Measurements from ENCODE around the gene TUBA4B. TPM values are rescaled to one million over a fixed set of nuclear protein-coding genes. Genes with fewer than 3 reads are reported as not detected.
"Not testable (repeated sequence)": the region's sequence is repeated elsewhere in the genome, so short reads cannot be mapped to it uniquely, and the experiment has no call there.

Gene TUBA4B
- total RNA-seq, 1 experiment from 2014 or later, result not detected

DNA sequence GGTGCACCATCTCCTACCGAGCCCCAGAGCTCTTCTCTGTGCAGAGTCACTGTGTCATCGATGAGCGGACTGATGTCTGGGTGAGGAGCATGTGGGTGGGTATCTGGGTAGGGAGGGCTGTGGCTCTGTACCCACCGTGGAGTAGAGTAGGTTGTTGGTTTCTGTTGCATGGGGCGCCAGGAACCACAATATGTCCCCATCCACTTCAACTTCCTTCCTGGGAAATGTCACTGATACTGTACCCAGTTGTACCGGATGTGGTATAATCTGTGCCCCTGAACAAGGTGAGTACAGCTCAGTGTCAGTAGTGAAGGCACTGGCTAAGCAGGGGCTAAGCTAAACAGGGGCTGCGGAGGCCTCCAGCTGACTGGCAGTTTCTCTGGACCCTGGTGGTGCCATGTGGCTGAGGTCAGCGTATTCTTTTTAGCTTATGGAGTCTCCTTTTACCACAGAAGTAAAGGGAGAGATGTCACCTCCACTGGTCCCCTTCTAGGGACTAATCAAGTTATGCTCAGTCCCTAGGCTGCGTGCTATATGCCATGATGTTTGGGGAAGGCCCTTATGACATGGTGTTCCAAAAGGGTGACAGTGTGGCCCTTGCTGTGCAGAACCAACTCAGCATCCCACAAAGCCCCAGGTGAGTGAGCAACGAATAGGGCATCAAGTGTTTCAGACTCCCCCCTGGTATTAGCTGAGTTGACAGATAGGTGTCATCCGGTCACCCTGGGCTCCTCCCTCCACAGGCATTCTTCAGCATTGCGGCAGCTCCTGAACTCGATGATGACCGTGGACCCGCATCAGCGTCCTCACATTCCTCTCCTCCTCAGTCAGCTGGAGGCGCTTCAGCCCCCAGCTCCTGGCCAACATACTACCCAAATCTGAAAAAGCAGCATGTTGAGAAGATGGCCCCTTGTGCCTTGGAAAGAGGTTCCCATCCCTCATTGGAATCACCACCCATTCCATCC lies 5.1 kb upstream of the TUBA4B start:
- no peak for DNase-seq (ENCODE audit: low read depth)

DNA sequence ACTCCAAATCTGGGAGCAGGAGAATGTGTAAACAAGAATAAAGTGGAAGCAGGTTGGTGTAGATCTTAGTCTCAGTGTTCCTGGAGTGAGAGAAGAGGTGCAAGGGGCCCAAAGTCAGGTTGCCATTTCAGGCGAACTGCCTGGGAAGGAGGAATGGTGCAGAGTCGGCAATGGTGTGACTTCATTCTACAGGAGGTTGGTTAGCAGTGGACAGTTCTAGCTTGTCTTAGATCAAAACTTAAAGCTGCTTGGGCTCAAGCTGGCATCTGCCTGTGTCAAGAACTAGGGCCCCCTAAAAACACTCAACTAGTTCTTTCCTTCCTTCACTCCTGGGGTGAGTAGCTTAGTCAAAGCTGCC lies 4.2 kb upstream of the TUBA4B start:
- DNase-seq (ENCODE audit: low read depth), result no peak

DNA sequence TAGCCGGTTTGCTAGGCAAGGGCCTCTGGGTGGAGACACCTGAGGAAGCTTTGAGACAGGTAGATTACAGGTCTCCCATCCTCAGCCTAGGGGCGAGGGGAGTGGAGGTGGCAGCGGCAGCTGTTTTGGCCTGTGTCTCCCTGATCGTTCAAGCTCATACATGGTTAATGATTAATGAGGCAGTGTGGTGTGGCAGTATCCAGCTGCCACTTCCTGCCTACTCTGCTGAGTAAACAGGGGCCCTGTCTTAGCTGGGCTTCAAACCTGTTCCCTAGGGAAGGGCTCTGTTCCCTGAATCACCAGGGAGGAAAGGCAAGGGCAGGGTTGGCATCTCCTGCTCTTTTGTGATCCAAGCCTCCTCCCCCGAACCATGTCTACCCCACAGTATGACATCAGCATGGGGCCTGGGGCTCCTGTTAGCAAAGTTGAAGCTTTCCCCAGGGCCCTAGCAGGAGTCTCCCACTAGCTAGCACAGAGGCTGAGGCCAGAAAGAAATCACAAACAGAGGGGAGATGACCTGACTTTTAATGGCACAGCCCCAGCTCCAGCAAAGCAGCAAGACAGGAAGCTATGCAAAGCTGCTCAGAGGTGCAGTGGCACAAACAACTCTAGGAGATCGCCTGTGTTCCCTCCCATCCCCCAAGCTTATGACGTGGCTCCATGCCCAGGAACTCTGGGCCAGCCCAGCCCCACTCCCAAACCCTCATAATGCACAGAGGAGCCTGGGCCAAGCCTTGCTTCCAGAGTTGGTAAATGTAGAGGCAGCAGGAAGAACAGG lies 3.7 kb upstream of the TUBA4B start:
- peak; percentile 98 for DNase-seq (ENCODE audit: low read depth)

DNA sequence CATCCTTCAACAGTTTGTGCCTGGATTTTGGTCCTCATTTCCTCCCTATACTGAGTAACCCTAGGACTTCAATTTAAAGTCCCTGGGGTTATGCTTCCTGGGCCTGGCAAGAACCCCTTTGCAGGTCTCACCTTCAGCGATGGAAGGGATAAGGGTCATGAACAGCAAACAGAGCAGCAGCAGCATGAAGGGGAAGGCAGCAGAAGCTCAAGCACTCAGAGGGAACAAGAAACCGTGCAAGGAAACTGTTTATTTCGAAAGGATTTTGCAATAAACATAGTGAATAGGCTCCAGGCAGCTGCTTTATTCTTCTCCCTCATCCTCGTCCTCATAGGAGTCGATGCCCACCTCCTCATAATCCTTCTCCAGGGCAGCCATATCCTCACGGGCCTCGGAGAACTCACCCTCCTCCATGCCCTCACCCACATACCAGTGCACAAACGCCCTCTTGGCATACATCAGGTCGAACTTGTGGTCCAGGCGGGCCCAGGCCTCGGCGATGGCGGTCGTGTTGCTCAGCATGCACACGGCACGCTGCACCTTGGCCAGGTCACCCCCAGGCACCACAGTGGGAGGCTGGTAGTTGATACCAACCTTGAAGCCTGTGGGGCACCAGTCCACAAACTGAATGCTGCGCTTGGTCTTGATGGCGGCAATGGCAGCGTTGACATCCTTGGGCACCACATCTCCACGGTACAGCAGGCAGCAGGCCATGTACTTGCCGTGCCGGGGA lies 2.8 kb upstream of the TUBA4B start:
- no peak for DNase-seq (ENCODE audit: low read depth)

DNA sequence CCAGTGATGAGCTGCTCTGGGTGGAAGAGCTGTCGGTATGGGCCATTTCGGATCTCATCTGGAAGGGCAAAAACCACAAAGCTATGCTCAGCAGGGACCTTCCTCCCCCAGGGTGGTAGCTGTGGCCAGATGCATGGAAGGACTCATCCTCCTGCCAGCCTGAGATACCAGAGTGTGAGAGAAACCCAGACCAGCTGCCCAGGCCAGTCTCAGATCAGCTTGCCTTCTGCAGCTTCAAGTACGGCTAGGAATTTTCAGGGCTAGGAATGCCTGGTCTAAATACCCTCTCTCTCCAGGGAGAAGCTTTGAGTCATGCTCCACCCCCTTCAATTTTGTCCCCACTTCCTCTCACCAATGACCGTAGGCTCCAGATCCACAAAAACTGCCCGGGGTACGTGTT lies 1.4 kb upstream of the TUBA4B start:
- peak; percentile 98 for DNase-seq (ENCODE audit: low read depth)

DNA sequence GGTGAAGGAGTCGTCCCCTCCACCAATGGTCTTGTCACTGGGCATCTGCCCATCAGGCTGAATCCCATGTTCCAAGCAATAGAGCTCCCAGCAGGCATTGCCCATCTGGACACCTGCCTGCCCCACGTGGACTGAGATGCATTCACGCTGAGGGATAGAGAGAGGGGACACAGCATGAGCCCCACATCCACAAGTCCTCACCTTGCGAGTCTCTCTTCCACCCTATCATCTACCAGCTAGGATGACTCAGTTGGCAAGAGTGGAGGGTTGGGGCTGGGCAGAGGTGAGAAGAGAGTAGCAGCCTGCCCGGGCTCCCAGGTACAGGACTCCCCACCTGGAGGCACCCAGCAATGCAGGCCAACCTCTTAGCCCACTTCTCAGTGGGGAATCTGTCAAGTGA lies 959 bp upstream of the TUBA4B start:
- no peak for DNase-seq (ENCODE audit: low read depth)

DNA sequence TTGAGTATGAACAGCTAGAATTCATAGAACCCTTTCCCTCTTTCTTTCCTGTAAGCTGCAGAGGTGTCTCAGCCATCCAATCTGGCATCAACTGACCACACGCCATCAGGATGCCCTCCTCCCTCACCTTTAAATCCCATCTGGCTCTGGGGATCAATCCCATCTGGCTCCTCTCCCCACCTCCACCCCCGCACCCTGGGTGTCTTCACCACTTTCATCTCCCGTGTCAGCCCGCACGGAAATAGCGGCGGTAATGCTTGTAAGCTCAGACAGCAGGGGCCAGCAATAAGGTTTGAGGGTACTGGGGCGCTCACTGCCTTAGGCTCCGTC lies 508 bp upstream of the TUBA4B start:
- peak; percentile 18 for DNase-seq (ENCODE audit: low read depth)

DNA sequence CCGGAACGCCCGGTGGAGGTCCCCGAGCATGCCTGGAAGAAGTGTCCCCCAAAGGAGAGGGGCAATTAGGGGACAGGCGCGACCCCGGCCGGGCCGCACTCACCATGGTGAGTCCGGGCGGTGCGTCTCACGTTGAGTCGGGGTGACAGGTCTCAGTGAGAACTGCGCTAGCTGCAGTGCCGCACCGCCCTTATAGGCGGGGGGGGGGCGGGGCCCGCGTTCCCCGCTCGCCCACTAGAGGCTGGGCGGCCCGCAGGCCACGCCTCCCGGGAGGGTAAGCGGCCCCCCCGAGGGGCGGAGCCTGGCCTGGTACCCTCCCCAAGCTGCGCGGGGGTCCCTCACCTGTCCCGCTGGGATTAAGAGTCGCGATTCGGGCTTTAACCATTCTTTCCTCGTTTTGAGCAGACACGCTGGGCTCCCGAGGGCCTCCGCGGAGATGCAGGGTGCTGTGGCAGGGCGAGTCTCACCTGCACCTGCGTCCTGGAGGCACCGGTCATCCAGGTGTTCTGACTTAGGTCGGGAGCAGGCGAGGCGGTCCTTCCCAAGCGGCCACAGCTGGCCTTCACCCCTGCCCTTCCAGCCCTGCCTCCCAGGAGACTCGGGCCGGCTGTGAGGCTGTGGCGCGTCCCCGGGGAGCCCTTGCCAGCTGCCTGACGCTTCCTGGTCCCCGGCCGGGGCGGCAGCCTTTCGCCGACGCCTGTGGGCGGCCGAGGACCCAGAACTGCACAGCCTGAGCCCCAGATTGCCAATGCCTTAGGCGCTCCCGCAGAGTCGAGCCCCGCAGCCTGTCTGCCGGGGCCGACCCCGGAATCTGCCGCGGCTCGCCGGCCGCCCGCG lies 928 bp downstream of the TUBA4B start, which contains the start of gene TUBA4A:
TUBA4A (minus strand) TSS at position 166 of the 837 bp plus-strand sequence; CDS start at position 106, 60 bp downstream.
- peak; percentile 71 for DNase-seq (ENCODE audit: low read depth)

DNA sequence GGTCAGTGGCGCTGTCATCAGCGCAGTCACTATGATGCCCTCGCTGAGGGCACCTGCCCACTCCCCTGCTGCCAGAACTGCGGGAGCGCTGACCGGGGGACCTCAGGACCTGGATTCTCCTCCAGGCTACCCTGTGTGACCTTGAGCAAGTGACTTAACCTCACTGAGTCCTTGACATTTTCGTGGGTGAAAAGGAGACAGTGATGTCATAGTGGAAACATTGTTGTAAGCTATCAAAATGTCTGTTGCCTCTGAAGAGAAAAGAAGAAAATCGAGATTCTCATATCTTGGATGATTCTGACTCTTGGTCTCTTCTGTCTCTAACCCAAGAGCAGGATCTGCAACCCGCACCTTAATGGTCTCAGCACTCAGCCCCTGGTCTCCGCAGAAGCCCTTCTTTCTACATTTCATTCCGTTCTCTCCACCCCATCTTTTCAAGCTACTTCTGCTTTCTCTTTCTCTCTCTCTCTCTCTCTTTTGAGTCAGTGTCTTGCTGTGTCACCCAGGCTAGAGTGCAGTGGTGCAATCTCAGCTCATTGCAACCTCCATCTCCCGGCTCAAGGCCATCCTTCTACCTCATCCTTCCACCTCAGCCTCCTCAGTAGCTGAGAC lies 1.7 kb downstream of the TUBA4B start:
- DNase-seq (ENCODE audit: low read depth), result no peak

DNA sequence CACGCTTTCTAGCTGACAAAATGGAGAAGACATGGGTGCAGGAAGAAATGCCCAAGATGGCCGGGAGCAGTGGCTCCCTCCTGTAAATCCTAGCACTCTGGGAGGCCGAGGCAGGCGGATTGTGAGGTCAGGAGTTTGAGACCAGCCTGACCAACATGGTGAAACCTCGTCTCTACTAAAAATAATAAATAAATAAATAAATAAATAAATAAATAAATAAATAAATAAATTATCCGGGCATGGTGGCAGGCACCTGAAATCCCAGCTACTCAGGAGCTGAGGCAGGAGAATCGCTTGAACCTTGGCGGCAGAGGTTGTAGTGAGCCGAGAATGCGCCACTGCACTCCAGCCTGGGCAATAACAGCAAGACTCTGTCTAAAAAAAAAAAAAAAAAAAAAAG lies 5.9 kb downstream of the TUBA4B start:
- not testable (repeated sequence) for DNase-seq (ENCODE audit: low read depth)

DNA sequence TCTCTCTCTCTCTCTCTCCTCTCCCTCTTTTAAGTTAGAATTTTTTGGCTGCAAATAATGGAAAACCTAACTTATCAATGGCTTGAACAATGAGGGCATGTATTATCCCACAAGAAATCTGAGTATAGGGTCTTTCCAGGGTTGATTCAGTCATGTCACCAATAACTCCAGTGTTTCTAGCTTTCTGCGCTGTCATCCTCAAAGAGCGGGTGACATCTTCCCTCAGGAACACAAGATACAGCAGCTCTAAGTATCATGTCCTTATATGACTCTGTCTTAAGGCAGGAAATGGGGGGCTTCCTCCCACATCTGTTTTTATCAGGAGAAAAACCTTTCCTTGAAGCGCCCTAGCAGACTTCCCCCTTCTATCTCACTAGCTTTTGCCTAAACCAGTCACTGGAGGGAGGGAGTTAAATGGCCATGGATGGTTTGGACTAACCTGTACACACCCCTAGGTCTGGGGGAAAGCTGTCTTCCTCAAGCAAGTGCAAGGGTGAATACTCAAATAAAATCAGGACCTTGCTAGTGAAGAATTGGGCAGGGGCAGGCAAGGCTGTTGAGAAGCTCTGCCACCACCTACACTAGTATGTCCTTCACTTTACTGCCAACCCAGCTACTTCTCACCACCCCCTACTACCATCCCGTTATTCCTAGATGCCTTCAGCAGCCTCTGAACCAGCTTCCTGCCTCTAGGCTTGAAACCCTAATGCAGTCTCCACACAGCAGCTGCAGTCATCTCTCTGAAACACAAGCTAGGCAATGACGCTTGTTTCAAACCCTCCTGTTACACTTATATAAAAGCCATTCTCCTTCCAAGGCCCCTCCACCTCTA lies 8.2 kb downstream of the TUBA4B start:
- DNase-seq (ENCODE audit: low read depth), result no peak

DNA sequence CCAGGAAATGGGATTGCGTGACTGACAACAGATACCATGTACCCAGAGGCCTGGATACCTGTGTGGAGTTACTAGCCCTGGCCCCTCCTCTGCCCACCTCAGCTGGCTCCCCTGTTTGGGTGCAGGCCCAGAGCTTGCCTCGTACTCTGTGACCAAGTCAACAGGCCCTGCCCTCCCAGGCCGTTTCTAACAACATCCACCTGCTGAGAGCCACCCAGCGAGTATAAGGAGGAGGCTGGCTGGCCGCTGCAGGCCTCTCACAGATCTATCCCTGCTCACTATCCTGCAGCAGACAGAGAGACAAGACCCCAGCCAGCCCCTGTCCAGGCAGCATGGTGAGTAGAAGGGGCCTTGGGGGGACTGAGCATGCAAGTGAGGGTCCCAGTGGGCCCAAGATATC lies 13.2 kb downstream of the TUBA4B start:
- no peak for DNase-seq (ENCODE audit: low read depth)

DNA sequence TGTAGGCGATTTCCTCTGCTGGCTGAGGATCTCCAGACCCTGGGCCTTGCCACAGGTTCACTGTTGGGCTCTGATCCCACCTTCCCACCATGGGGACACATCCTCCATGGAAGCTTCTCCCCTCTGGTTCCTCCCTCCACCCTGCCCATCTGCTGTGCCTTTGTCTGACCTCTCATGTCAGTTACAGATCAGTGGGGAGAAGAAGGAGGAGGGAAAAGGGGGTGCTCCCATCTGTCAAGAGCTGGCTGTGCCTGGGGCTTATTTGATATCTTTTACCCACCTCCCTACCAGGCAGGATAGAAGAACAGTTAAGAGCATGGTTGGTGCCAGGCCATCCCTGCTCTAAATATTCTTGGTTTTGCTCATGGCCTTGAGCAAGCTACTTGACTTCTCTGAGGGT lies 13.8 kb downstream of the TUBA4B start:
- no peak for DNase-seq (ENCODE audit: low read depth)

DNA sequence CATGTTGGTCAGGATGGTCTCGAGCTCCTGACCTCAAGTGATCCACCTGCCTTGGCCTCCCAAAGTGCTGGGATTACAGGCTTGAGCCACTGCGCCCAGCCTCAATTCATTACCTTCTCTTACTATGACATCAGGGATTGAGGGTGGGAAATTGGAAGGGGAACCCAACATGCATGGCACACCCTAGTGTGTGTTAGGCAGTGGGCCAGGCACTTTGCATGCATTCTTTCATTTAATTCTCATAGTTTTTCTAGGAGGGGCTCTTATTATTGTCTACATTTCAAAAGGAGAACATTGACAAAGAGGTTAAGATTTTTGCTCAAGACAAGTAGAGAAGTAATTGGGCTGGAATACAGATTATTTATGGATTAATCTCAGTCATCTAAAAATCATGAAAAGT lies 15.3 kb downstream of the TUBA4B start:
- DNase-seq (ENCODE audit: low read depth), result no peak

DNA sequence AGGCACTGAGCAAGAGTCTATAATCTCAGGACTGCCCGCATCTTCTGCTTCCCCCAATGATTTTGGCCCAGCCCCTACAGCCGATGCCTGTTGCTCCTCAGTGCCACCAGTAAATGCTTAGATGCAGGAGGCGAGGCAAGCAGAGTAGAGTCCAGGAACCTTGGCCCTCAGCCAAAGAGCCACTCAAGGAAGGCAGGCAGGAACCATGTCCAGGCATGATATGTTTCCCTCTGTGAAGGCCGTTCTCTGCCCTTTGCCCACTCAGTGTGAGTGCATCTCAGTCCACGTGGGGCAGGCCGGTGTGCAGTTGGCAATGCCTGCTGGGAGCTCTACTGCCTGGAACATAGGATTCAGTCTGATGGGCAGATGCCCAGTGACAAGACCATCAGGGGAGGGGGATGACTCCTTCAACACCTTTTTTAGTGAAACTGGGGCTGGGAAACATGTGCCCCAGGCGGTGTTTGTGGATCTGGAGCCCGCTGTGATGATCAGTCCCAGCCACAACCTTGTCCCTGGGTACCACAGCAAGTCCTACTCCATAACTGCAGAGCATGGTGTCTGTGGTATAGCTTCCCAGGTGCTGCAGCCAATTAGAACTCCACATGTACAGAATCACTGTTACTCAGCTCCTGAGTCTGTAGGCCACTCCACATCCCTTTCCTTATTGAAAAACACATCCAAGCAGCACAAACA lies 16.5 kb downstream of the TUBA4B start:
- DNase-seq (ENCODE audit: low read depth), result no peak

DNA sequence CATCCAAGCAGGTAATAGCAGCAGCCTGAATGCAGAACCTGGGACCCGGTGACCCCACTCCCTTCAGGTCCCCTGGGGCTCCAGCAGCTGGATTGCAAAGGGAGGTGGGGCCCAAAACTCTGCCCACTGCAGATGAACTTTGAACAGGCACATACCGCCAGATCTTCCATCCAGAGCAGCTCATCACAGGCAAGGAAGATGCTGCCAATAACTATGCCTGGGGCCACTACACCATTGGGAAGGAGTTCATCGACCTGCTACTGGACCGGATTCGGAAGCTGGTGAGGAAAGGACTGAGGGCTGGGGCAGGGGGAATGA lies 17.0 kb downstream of the TUBA4B start:
- no peak for DNase-seq (ENCODE audit: low read depth)

DNA sequence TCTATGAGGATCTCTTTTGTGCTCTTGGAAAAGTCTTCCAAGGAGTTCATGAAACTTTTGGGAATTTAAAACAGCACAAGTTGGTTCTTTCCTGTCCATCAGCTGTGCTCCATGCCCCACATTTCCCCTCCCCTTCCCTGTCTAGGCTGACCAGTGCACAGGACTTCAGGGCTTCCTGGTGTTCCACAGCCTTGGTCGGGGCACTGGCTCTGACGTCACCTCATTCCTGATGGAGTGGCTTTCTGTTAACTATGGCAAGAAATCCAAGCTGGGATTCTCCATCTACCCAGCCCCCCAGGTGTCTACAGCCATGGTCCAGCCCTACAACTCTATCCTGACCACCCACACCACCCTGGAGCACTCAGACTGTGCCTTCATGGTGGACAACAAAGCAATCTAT lies 18.0 kb downstream of the TUBA4B start:
- no peak for DNase-seq (ENCODE audit: low read depth)

DNA sequence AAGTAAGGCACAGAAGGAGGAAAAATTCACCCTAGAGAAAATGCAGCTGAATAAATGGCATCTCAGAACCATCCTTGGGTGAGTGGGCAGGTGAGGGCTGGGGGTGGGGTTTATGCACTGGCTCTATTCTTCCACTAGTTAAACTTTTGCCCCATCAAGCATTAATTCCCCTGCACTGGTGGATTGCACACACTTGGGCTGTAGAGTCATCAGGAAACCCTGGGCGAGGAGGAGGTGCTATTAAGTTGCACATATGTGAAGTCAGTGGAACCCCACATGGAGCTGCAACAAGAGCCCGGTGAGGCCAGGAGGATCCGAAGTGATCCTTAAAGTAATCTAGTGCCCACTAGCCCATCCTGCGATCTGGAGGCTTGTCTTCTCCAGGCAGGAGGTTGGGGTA lies 19.3 kb downstream of the TUBA4B start:
- DNase-seq (ENCODE audit: low read depth), result no peak

DNA sequence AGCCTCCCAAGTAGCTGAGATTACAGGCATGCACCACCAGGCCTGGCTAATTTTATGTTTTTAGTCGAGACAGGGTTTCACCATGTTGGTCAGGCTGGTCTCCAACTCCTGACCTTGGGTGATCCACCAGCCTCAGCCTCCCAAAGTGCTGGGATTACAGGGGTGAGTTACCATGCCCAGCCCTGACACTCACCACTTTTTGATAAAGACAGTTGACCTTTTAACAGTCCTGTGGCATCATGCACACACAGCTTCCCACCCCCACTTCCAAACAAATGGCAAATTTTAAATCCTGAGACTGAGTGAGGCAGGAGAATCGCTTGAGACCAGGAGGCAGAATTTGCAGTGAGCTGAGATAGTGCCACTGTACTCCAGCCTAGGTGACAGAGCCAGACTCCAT lies 20.0 kb downstream of the TUBA4B start:
- DNase-seq (ENCODE audit: low read depth), result peak; percentile 74
